ENCODE results near the gene WDR38. TPM values are rescaled to one million over a fixed set of nuclear protein-coding genes. Genes with fewer than 3 reads are reported as not detected.

Gene WDR38
- total and polyA plus RNA-seq, 2 of the 13 experiments (the other 11 are each of a cell fraction or from before 2014, with no cell fraction given) = not detected

DNA sequence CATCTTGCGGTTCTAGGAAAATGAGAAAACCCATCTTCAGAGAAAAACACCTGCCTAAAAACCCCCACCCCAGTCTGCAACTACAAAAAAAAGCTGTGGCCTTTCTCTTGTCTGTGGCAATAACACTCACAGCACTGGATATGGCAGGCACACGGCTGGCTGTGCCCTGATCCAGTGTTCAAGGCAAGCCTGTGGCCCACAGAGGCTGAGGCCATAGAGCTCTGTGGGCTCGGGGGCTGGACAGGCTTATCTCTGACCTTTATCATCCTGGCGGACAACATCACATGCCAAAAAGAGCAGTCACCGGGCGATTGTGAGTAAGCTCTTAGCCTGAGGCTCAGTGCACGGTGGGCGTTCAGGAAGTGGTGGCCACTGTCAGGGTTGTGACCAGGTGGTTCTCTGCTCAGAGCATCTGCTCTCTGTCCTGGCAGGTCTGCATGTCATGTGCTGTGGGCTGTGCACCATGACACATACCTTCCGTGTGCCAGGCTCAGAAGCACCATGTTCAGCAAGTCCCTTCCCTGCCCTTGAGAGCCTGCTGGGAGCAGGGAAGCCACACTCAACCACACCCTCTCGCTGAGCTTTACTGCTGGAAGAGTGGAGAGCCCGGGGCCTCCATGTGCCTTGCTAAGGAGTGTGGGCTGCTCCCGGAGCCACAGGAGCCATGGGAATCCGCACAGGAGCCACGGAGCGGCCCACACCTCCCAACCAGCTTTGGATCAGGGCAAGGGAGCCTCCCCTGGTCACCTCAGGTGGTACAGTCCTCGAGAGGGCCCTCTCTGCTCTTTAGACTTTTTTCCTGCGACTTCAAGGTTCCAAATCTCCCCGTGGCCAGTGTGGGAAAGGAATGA, 34.6 kb upstream of the WDR38 start (continued):
- TF ChIP-seq, protein P1, sequence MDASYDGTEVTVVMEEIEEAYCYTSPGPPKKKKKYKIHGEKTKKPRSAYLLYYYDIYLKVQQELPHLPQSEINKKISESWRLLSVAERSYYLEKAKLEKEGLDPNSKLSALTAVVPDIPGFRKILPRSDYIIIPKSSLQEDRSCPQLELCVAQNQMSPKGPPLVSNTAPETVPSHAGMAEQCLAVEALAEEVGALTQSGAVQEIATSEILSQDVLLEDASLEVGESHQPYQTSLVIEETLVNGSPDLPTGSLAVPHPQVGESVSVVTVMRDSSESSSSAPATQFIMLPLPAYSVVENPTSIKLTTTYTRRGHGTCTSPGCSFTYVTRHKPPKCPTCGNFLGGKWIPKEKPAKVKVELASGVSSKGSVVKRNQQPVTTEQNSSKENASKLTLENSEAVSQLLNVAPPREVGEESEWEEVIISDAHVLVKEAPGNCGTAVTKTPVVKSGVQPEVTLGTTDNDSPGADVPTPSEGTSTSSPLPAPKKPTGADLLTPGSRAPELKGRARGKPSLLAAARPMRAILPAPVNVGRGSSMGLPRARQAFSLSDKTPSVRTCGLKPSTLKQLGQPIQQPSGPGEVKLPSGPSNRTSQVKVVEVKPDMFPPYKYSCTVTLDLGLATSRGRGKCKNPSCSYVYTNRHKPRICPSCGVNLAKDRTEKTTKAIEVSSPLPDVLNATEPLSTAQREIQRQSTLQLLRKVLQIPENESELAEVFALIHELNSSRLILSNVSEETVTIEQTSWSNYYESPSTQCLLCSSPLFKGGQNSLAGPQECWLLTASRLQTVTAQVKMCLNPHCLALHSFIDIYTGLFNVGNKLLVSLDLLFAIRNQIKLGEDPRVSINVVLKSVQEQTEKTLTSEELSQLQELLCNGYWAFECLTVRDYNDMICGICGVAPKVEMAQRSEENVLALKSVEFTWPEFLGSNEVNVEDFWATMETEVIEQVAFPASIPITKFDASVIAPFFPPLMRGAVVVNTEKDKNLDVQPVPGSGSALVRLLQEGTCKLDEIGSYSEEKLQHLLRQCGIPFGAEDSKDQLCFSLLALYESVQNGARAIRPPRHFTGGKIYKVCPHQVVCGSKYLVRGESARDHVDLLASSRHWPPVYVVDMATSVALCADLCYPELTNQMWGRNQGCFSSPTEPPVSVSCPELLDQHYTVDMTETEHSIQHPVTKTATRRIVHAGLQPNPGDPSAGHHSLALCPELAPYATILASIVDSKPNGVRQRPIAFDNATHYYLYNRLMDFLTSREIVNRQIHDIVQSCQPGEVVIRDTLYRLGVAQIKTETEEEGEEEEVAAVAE (CRISPR knock-in tag; IDR thresholded peaks at IDR 0.05; ENCODE audit: borderline replicate concordance) = no peak
- TF ChIP-seq, protein P2, sequence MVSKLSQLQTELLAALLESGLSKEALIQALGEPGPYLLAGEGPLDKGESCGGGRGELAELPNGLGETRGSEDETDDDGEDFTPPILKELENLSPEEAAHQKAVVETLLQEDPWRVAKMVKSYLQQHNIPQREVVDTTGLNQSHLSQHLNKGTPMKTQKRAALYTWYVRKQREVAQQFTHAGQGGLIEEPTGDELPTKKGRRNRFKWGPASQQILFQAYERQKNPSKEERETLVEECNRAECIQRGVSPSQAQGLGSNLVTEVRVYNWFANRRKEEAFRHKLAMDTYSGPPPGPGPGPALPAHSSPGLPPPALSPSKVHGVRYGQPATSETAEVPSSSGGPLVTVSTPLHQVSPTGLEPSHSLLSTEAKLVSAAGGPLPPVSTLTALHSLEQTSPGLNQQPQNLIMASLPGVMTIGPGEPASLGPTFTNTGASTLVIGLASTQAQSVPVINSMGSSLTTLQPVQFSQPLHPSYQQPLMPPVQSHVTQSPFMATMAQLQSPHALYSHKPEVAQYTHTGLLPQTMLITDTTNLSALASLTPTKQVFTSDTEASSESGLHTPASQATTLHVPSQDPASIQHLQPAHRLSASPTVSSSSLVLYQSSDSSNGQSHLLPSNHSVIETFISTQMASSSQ (IDR thresholded peaks at IDR 0.05; ENCODE audit: low read depth) = no peak
- TF ChIP-seq, protein P2 (CRISPR knock-in tag; IDR thresholded peaks at IDR 0.05; ENCODE audit: borderline replicate concordance) = peak; percentile 51; the same call in 1 of the 2 replicates
- TF ChIP-seq, protein P3, sequence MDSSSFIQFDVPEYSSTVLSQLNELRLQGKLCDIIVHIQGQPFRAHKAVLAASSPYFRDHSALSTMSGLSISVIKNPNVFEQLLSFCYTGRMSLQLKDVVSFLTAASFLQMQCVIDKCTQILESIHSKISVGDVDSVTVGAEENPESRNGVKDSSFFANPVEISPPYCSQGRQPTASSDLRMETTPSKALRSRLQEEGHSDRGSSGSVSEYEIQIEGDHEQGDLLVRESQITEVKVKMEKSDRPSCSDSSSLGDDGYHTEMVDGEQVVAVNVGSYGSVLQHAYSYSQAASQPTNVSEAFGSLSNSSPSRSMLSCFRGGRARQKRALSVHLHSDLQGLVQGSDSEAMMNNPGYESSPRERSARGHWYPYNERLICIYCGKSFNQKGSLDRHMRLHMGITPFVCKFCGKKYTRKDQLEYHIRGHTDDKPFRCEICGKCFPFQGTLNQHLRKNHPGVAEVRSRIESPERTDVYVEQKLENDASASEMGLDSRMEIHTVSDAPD (CRISPR knock-in tag; IDR thresholded peaks at IDR 0.05) = 0 out of 2 replicates have a peak, but pooled peaks have one; percentile 29
- TF ChIP-seq HOXA7 (CRISPR knock-in tag; IDR thresholded peaks at IDR 0.05) = no peak
- TF ChIP-seq STAG1 (CRISPR knock-in tag; IDR thresholded peaks at IDR 0.05) = peak; percentile 26; the same call in 1 of the 2 replicates
- TF ChIP-seq, protein P4, sequence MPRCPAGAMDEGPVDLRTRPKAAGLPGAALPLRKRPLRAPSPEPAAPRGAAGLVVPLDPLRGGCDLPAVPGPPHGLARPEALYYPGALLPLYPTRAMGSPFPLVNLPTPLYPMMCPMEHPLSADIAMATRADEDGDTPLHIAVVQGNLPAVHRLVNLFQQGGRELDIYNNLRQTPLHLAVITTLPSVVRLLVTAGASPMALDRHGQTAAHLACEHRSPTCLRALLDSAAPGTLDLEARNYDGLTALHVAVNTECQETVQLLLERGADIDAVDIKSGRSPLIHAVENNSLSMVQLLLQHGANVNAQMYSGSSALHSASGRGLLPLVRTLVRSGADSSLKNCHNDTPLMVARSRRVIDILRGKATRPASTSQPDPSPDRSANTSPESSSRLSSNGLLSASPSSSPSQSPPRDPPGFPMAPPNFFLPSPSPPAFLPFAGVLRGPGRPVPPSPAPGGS (CRISPR knock-in tag; IDR thresholded peaks at IDR 0.05) = peak; percentile 47; the same call in 1 of the 2 replicates
- TF ChIP-seq SALL1 (CRISPR knock-in tag; IDR thresholded peaks at IDR 0.05) = peak; percentile 66; the same call in 1 of the 2 replicates
- TF ChIP-seq PCBP2 (optimal IDR thresholded peaks at IDR 0.05; ENCODE audit: low read depth, low read length, poor library complexity, severe bottlenecking) = no peak
- no peak for TF ChIP-seq LCORL (IDR thresholded peaks at IDR 0.05)
- TF ChIP-seq LCORL (CRISPR knock-in tag; IDR thresholded peaks at IDR 0.05) = peak; percentile 74
- TF ChIP-seq ZNF232 (CRISPR knock-in tag; IDR thresholded peaks at IDR 0.05; ENCODE audit: borderline replicate concordance) = 0 out of 2 replicates have a peak, but pooled peaks have one; percentile 25
- 0 out of 2 replicates have a peak, but pooled peaks have one; percentile 18 for TF ChIP-seq TGIF2 (CRISPR knock-in tag; IDR thresholded peaks at IDR 0.05)
- peak; percentile 60; the same call in 1 of the 2 replicates for TF ChIP-seq RNF2 (conservative IDR thresholded peaks at IDR 0.05; ENCODE audit: low read depth)
- 0 out of 2 replicates have a peak, but pooled peaks have one; percentile 61 for TF ChIP-seq NFKB2 (CRISPR knock-in tag; IDR thresholded peaks at IDR 0.05; ENCODE audit: borderline replicate concordance)
